ENCODE measurements around the gene CYGB.
A peak's percentile ranks its signal among the peaks of the same experiment; 100 is the strongest.

CYGB gene

GRCh38 chr17:76501018-76501826 is 36.3 kb downstream of the CYGB start, which contains the start of gene RHBDF2:
RHBDF2 (minus strand) TSS chr17:76501423; CDS start chr17:76481524, 19,899 bp downstream.
- 2% methylated on average over 72 of the region's 72 CpGs for WGBS
- Histone ChIP-seq H3K36me3 (ENCODE audit: insufficient read depth, low read length) (no peaks in the 10 kb centered on the region), H3K9ac (ENCODE audit: low read depth, low read length) (peak within 1 kb of the TSS; percentile 84), H3K4me3 (ENCODE audit: low read length) (peak within 1 kb of the TSS; percentile 82), H3K27ac (ENCODE audit: low read depth, low read length) (no peak within 1 kb of the TSS; the same call in 1 of the 2 replicates), H3K27me3 (ENCODE audit: insufficient read depth, low read length) (peaks cover 5% of the 10 kb centered on the region; the same call in 1 of the 2 replicates), H3K4me1 (ENCODE audit: insufficient read depth, low read length) (peaks cover 40% of the 10 kb centered on the region), H3K9me3 (ENCODE audit: insufficient read depth, low read depth, low read length) (no peaks in the 10 kb centered on the region)

- H3K4me3 ChIP-seq (ENCODE audit: low read length) = peak overlapping the region; percentile 82
- peak overlapping the region; percentile 84 for H3K9ac ChIP-seq (ENCODE audit: low read depth, low read length)
- WGBS = 1% methylated on average over 10 of the region's 10 CpGs
- H3K27me3 ChIP-seq (ENCODE audit: insufficient read depth, low read length) = peaks cover 5% of the 10 kb centered on the region; the same call in 1 of the 2 replicates
- no peaks in the 10 kb centered on the region for H3K36me3 ChIP-seq (ENCODE audit: insufficient read depth, low read length)
- no peak overlapping the region for H3K27ac ChIP-seq (ENCODE audit: low read depth, low read length)
- peaks cover 40% of the 10 kb centered on the region for H3K4me1 ChIP-seq (ENCODE audit: insufficient read depth, low read length)
- H3K9me3 ChIP-seq (ENCODE audit: insufficient read depth, low read depth, low read length) = no peaks in the 10 kb centered on the region
Observed at GRCh38 chr17:76500747-76501017, 36.8 kb downstream of the CYGB start.

- Histone ChIP-seq H3K9me3 (ENCODE audit: insufficient read depth, low read depth, low read length) (no peaks in the 10 kb centered on the region), H3K27me3 (ENCODE audit: insufficient read depth, low read length) (peaks cover 5% of the 10 kb centered on the region; the same call in 1 of the 2 replicates), H3K4me3 (ENCODE audit: low read length) (peak overlapping the region; percentile 82), H3K9ac (ENCODE audit: low read depth, low read length) (peak overlapping the region; percentile 84; the same call in 1 of the 2 replicates), H3K27ac (ENCODE audit: low read depth, low read length) (no peak overlapping the region), H3K36me3 (ENCODE audit: insufficient read depth, low read length) (no peaks in the 10 kb centered on the region), H3K4me1 (ENCODE audit: insufficient read depth, low read length) (peaks cover 40% of the 10 kb centered on the region)
- WGBS = 43% methylated on average over 17 of the region's 17 CpGs
Observed at GRCh38 chr17:76500074-76500746, 37.3 kb downstream of the CYGB start.

GRCh38 chr17:76499267-76499667 is 38.2 kb downstream of the CYGB start:
- H3K4me1 ChIP-seq (ENCODE audit: insufficient read depth, low read length) = peaks cover 40% of the 10 kb centered on the region
- peaks cover 5% of the 10 kb centered on the region; the same call in 1 of the 2 replicates for H3K27me3 ChIP-seq (ENCODE audit: insufficient read depth, low read length)
- no peak overlapping the region for H3K9ac ChIP-seq (ENCODE audit: low read depth, low read length)
- H3K4me3 ChIP-seq (ENCODE audit: low read length) = no peak overlapping the region
- WGBS = 69% methylated on average over 5 of the region's 5 CpGs
- H3K9me3 ChIP-seq (ENCODE audit: insufficient read depth, low read depth, low read length) = no peaks in the 10 kb centered on the region
- no peaks in the 10 kb centered on the region for H3K36me3 ChIP-seq (ENCODE audit: insufficient read depth, low read length)
- no peak overlapping the region for H3K27ac ChIP-seq (ENCODE audit: low read depth, low read length)

GRCh38 chr17:76498876-76499251 is 38.6 kb downstream of the CYGB start:
- Histone ChIP-seq H3K27me3 (ENCODE audit: insufficient read depth, low read length) (peaks cover 5% of the 10 kb centered on the region; the same call in 1 of the 2 replicates), H3K36me3 (ENCODE audit: insufficient read depth, low read length) (no peaks in the 10 kb centered on the region), H3K27ac (ENCODE audit: low read depth, low read length) (no peak overlapping the region), H3K4me1 (ENCODE audit: insufficient read depth, low read length) (peaks cover 40% of the 10 kb centered on the region), H3K4me3 (ENCODE audit: low read length) (no peak overlapping the region), H3K9ac (ENCODE audit: low read depth, low read length) (no peak overlapping the region), H3K9me3 (ENCODE audit: insufficient read depth, low read depth, low read length) (no peaks in the 10 kb centered on the region)
- WGBS = 76% methylated on average over 4 of the region's 4 CpGs

GRCh38 chr17:76497979-76498875 is 39.3 kb downstream of the CYGB start:
- Histone ChIP-seq H3K9ac (ENCODE audit: low read depth, low read length) (no peak overlapping the region), H3K36me3 (ENCODE audit: insufficient read depth, low read length) (no peaks in the 10 kb centered on the region), H3K4me3 (ENCODE audit: low read length) (no peak overlapping the region), H3K9me3 (ENCODE audit: insufficient read depth, low read depth, low read length) (no peaks in the 10 kb centered on the region), H3K27me3 (ENCODE audit: insufficient read depth, low read length) (peaks cover 5% of the 10 kb centered on the region; the same call in 1 of the 2 replicates), H3K27ac (ENCODE audit: low read depth, low read length) (0 out of 2 replicates have a peak overlapping the region, but pooled peaks have one; percentile 40), H3K4me1 (ENCODE audit: insufficient read depth, low read length) (peaks cover 45% of the 10 kb centered on the region)
- 38% methylated on average over 31 of the region's 31 CpGs for WGBS

- WGBS = 72% methylated on average over 2 of the region's 2 CpGs
- no peak overlapping the region for H3K4me3 ChIP-seq (ENCODE audit: low read length)
- no peak overlapping the region for H3K27ac ChIP-seq (ENCODE audit: low read depth, low read length)
- no peaks in the 10 kb centered on the region for H3K9me3 ChIP-seq (ENCODE audit: insufficient read depth, low read depth, low read length)
- H3K36me3 ChIP-seq (ENCODE audit: insufficient read depth, low read length) = no peaks in the 10 kb centered on the region
- H3K27me3 ChIP-seq (ENCODE audit: insufficient read depth, low read length) = peaks cover 5% of the 10 kb centered on the region; the same call in 1 of the 2 replicates
- H3K4me1 ChIP-seq (ENCODE audit: insufficient read depth, low read length) = peaks cover 51% of the 10 kb centered on the region
- no peak overlapping the region for H3K9ac ChIP-seq (ENCODE audit: low read depth, low read length)
Observed at GRCh38 chr17:76497699-76497978, 39.9 kb downstream of the CYGB start.

- Histone ChIP-seq H3K27ac (ENCODE audit: low read depth, low read length) (no peak overlapping the region), H3K4me3 (ENCODE audit: low read length) (no peak overlapping the region)
- WGBS = 94% methylated on average over 6 of the region's 6 CpGs
Observed at GRCh38 chr17:76496464-76496863, 41.0 kb downstream of the CYGB start.

GRCh38 chr17:76495663-76496400 is 41.7 kb downstream of the CYGB start:
- Histone ChIP-seq H3K9me3 (ENCODE audit: insufficient read depth, low read depth, low read length) (no peaks in the 10 kb centered on the region), H3K27me3 (ENCODE audit: insufficient read depth, low read length) (peaks cover 3% of the 10 kb centered on the region; the same call in 1 of the 2 replicates), H3K4me1 (ENCODE audit: insufficient read depth, low read length) (peaks cover 46% of the 10 kb centered on the region), H3K9ac (ENCODE audit: low read depth, low read length) (no peak overlapping the region), H3K36me3 (ENCODE audit: insufficient read depth, low read length) (no peaks in the 10 kb centered on the region), H3K4me3 (ENCODE audit: low read length) (no peak overlapping the region), H3K27ac (ENCODE audit: low read depth, low read length) (no peak overlapping the region)
- 91% methylated on average over 16 of the region's 16 CpGs for WGBS

More at GRCh38 chr17:76496464-76496863, 41.0 kb downstream of the CYGB start:
- peaks cover 5% of the 10 kb centered on the region; the same call in 1 of the 2 replicates for H3K27me3 ChIP-seq (ENCODE audit: insufficient read depth, low read length)
- no peaks in the 10 kb centered on the region for H3K36me3 ChIP-seq (ENCODE audit: insufficient read depth, low read length)
- peaks cover 47% of the 10 kb centered on the region for H3K4me1 ChIP-seq (ENCODE audit: insufficient read depth, low read length)
- no peak overlapping the region for H3K9ac ChIP-seq (ENCODE audit: low read depth, low read length)
- H3K9me3 ChIP-seq (ENCODE audit: insufficient read depth, low read depth, low read length) = no peaks in the 10 kb centered on the region

GRCh38 chr17:76493505-76494167 is 43.9 kb downstream of the CYGB start:
- H3K4me1 ChIP-seq (ENCODE audit: insufficient read depth, low read length) = peaks cover 30% of the 10 kb centered on the region
- H3K4me3 ChIP-seq (ENCODE audit: low read length) = no peak overlapping the region
- H3K36me3 ChIP-seq (ENCODE audit: insufficient read depth, low read length) = no peaks in the 10 kb centered on the region
- H3K27ac ChIP-seq (ENCODE audit: low read depth, low read length) = no peak overlapping the region
- H3K9me3 ChIP-seq (ENCODE audit: insufficient read depth, low read depth, low read length) = no peaks in the 10 kb centered on the region
- WGBS = 86% methylated on average over 21 of the region's 21 CpGs
- H3K9ac ChIP-seq (ENCODE audit: low read depth, low read length) = no peak overlapping the region
- H3K27me3 ChIP-seq (ENCODE audit: insufficient read depth, low read length) = no peaks in the 10 kb centered on the region

Data from HUES64 (cell line).